ENCODE results near the gene POTEF.
"Not testable (repeated sequence)": the region's sequence is repeated elsewhere in the genome, so short reads cannot be mapped to it uniquely, and the experiment has no call there.

GRCh38 chr2:130139331-130140280 lies 10.6 kb upstream of the POTEF start:
- not testable (repeated sequence) for TF ChIP-seq CTCF (optimal IDR thresholded peaks at IDR 0.05 in 1 of 3, IDR thresholded peaks at IDR 0.05 in 1 of 3, conservative IDR thresholded peaks at IDR 0.05 in 1 of 3; ENCODE audit: extremely low read depth in 1 of 3, insufficient read depth in 2 of 3, low read length in 3 of 3); EZH2 (IDR thresholded peaks at IDR 0.05; ENCODE audit: low read length)

All from keratinocyte (primary cell).